HFF-Myc (cell line): ENCODE results near the gene RASGRP4.
A peak's percentile ranks its signal among the peaks of the same experiment; 100 is the strongest.

Source experiments
- DNase-seq: peaks from one replicate; pipeline ENCODE4 v3.0.0-alpha.2; 2011; ENCODE audit warnings: low read depth; ENCODE audit errors: extremely low read depth
- H3K4me3 ChIP-seq: replicated peaks from 2 replicates; pipeline ENCODE4 v1.5.1; 2011; ENCODE audit warnings: low read depth, mild to moderate bottlenecking, control low read depth, low read length
- TF ChIP-seq, protein P1 (sequence below): IDR thresholded peaks from 2 replicates; pipeline ENCODE4 v1.5.1; 2012; ENCODE audit warnings: mild to moderate bottlenecking, low read depth, low read length, control low read depth; ENCODE audit errors: missing control alignments

RASGRP4 gene

DNA sequence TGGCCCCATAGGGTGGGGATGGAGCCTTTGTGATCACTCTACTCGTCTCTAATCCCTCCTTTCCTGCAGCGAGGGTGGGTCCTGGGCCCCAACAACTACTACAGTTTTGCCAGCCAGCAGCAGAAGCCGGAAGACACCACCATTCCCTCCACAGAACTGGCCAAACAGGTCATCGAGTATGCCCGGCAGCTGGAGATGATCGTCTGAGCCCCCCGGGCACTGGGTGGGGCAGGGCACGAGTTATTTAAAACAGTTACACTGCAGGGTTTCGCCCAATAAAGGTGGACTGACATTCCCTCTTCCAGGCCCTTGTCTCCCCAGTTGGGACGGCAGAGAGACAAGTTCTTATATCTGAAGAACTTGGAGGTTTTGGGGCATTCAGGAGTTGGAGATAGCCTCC is 42.8 kb downstream of the RASGRP4 start:
- H3K4me3 ChIP-seq = no peak overlapping the region
- DNase-seq = no peak
- TF ChIP-seq, protein P1, sequence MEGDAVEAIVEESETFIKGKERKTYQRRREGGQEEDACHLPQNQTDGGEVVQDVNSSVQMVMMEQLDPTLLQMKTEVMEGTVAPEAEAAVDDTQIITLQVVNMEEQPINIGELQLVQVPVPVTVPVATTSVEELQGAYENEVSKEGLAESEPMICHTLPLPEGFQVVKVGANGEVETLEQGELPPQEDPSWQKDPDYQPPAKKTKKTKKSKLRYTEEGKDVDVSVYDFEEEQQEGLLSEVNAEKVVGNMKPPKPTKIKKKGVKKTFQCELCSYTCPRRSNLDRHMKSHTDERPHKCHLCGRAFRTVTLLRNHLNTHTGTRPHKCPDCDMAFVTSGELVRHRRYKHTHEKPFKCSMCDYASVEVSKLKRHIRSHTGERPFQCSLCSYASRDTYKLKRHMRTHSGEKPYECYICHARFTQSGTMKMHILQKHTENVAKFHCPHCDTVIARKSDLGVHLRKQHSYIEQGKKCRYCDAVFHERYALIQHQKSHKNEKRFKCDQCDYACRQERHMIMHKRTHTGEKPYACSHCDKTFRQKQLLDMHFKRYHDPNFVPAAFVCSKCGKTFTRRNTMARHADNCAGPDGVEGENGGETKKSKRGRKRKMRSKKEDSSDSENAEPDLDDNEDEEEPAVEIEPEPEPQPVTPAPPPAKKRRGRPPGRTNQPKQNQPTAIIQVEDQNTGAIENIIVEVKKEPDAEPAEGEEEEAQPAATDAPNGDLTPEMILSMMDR = no peak

DNA sequence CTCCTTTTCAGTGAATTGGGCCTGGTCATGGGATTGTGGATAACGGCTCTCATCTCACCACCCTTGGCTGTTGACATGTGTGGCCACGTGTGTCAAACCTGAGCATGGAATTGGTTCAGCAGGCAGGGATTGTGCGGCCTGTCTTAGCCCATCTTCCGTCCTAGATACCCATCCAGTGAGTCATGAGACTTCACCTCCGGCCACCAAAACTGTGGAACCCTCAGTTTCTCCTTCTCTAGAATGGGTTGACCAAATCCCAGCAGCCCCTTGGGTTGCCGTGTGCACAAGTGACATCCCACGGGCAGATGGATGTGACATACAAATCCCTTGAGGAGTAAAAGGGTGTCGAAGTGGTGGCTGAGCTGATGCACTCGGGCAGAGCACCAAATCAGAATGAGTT is 44.9 kb downstream of the RASGRP4 start:
- DNase-seq = no peak
- no peak overlapping the region for H3K4me3 ChIP-seq
- TF ChIP-seq, protein P1 = no peak

DNA sequence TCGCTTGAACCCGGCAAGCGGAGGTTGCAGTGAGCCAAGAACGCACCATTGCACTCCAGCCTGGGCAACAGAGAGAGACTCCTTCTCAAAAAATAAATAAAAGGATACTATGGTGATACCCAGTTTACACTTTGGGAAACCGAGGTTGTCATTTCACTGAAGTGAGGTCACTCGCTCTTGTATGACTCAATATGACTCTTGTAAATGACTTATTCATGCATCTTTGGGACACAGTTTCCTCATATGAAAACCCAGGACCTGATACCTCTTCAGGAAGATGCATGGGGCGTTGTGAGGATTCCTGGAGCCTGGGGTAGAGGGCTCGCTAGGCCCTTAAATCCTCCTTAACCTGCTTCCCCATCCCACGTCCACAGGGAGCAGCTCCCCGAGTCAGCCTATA is 47.2 kb downstream of the RASGRP4 start:
- DNase-seq = no peak
- H3K4me3 ChIP-seq = no peak overlapping the region
- TF ChIP-seq, protein P1 = no peak

DNA sequence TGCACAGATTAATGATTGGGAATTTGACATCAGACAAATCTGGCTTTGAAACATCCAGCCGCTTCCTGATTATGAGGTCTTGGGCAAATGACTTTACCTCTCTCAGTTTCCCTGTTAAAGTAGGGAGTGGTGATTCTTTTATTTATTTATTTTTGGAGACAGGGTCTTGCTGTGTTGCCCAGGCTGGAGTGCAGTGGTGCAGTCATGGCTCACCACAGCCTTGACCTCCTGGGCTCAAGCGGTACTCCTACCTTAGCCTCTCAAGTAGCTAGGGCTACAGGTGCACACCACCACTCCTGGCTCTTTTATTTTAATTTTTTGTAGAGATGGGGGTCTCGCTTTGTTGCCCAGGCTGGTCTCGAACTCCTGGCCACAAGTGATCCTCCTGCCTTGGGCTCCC is 49.0 kb downstream of the RASGRP4 start:
- TF ChIP-seq, protein P1 = no peak
- 0 out of 2 replicates have a peak overlapping the region, but pooled peaks have one; percentile 97 for H3K4me3 ChIP-seq
- no peak for DNase-seq

DNA sequence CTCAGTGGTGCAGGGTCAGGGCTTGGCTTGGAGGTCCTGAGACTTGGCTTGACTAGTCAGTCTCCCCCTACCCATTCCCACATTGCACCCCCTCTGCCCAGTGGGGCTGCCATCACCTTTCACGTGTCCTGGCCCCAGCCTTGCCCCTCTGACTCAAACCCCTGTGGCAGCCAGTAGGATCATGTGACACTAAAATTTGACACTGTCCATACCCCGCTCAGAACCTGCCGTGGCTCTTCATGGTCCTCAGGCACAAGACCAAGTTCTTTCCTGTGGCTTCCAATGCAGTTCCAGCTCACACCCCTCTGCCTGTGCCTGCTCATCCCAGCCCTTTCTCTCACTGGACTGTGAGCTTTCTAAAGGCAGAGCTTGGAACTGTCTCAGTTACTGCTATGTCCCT is 49.4 kb downstream of the RASGRP4 start:
- DNase-seq = no peak
- TF ChIP-seq, protein P1 = no peak
- peak overlapping the region; percentile 97 for H3K4me3 ChIP-seq

DNA sequence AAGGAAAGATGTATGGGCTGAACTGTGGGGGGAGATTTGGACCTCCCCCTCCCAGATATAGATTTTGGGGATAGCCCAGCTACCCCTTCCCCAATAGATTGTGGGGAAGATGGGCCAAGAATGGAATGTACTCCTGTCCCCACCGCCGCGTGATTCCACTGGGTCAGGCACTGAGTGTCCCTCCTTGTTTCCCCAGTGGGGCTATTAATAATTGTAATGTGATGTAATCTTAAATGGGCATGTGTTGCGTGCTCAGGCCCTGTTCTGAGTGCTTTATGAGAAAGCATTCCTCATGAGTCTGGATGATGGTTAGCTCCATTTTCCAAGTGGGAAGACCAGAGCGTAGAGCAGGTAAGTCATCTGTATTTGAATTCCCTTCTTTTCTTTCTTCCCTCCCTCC is 50.3 kb downstream of the RASGRP4 start:
- H3K4me3 ChIP-seq = peak overlapping the region; percentile 97
- TF ChIP-seq, protein P1 = no peak
- no peak for DNase-seq

DNA sequence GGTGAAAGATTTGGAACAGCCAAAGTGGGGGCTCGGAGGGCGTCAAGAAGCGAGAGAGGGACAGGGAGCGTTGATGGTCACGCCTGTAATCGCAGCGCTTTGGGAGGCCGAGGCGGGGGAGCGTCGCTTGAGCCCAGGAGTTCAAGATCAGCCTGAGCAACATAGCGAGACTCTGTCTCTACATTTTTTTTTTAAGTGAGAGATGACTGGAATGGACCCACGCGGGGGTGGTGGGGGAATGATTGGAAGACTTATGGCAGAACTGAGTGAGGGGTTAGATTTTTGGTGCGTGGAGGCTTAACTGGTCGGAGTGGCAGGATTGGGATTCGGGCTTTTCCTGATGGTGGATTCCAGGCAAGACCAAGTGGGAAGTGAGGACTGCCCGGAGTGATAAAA is 50.9 kb downstream of the RASGRP4 start:
- peak overlapping the region; percentile 97 for H3K4me3 ChIP-seq
- DNase-seq = no peak
- TF ChIP-seq, protein P1 = no peak
